ENCODE measurements around the gene ITPA. TPM values are rescaled to one million over a fixed set of nuclear protein-coding genes. Genes with fewer than 3 reads are reported as not detected.

Gene ITPA
- total and polyA plus RNA-seq, 2 experiments from 2014 or later: 57.5 to 81.7 TPM

GRCh38 chr20:3228750-3229032, 19.4 kb downstream of the ITPA start:
- Histone ChIP-seq H3K27ac (ENCODE audit: low read depth) (no peak overlapping the region), H3K4me1 (ENCODE audit: insufficient read depth) (no peaks in the 10 kb centered on the region; the same call in 1 of the 2 replicates), H3K4me2 (no peak overlapping the region), H3K36me3 (ENCODE audit: insufficient read depth) (no peaks in the 10 kb centered on the region), H3K27me3 (ENCODE audit: insufficient read depth) (no peaks in the 10 kb centered on the region), H3K79me2 (replicated peaks; ENCODE audit: insufficient read depth) (no peaks in the 10 kb centered on the region), H3K9me2 (ENCODE audit: insufficient read depth) (no peaks in the 10 kb centered on the region), H3F3A (replicated peaks; ENCODE audit: low read depth) (no peaks in the 10 kb centered on the region), H4K20me1 (replicated peaks; ENCODE audit: insufficient read depth) (no peaks in the 10 kb centered on the region), H3K4me3 (no peak overlapping the region), H2AFZ (no peak overlapping the region)
- peaks cover 18% of the 10 kb centered on the region; the same call in 2 of the 3 replicates for H3K36me3 Mint-ChIP-seq (ENCODE audit: low read depth)
- no peak for TF ChIP-seq CTCF (conservative IDR thresholded peaks at IDR 0.05; ENCODE audit: low read depth in 2 of 2)
- TF ChIP-seq CREB1 (CRISPR knock-in tag; IDR thresholded peaks at IDR 0.05; ENCODE audit: low read depth): no peak
- TF ChIP-seq REST (IDR thresholded peaks at IDR 0.05; ENCODE audit: unreplicated experiment): no peak
- no peak for TF ChIP-seq ETS1 (IDR thresholded peaks at IDR 0.05)
- TF ChIP-seq ZNF331 (CRISPR knock-in tag; IDR thresholded peaks at IDR 0.05; ENCODE audit: low read depth): no peak
- no peak for TF ChIP-seq EZH2phosphoT487 (IDR thresholded peaks at IDR 0.05; ENCODE audit: unreplicated experiment)
- H3K9me3 Mint-ChIP-seq: no peaks in the 10 kb centered on the region
- H3K4me1 Mint-ChIP-seq: no peaks in the 10 kb centered on the region
- peaks cover 5% of the 10 kb centered on the region for H3K27me3 Mint-ChIP-seq (ENCODE audit: insufficient read depth, low read depth, poor library complexity)
- no peak overlapping the region for H3K27ac Mint-ChIP-seq
- no peak for DNase-seq (ENCODE audit: low spot score)
- no peak for ATAC-seq
- no peak overlapping the region for H3K4me3 Mint-ChIP-seq

- no peaks in the 10 kb centered on the region for H3K9me2 ChIP-seq (ENCODE audit: insufficient read depth)
- H2AFZ ChIP-seq: no peak overlapping the region
- H3K27ac Mint-ChIP-seq: no peak overlapping the region
- H3K4me1 Mint-ChIP-seq: no peaks in the 10 kb centered on the region
- no peak overlapping the region for H3K27ac ChIP-seq (ENCODE audit: low read depth)
- no peak overlapping the region for H3K4me2 ChIP-seq
- no peak overlapping the region for H3K4me3 ChIP-seq
- no peaks in the 10 kb centered on the region for H3F3A ChIP-seq (replicated peaks; ENCODE audit: low read depth)
- H3K4me3 Mint-ChIP-seq: no peak overlapping the region
- peaks cover 18% of the 10 kb centered on the region; the same call in 2 of the 3 replicates for H3K36me3 Mint-ChIP-seq (ENCODE audit: low read depth)
- H3K27me3 Mint-ChIP-seq (ENCODE audit: insufficient read depth, low read depth, poor library complexity): peaks cover 3% of the 10 kb centered on the region
- H4K20me1 ChIP-seq (replicated peaks; ENCODE audit: insufficient read depth): no peaks in the 10 kb centered on the region
- no peaks in the 10 kb centered on the region for H3K9me3 Mint-ChIP-seq
- no peaks in the 10 kb centered on the region for H3K79me2 ChIP-seq (replicated peaks; ENCODE audit: insufficient read depth)
- H3K4me1 ChIP-seq (ENCODE audit: insufficient read depth): no peaks in the 10 kb centered on the region; the same call in 1 of the 2 replicates
- no peaks in the 10 kb centered on the region for H3K36me3 ChIP-seq (ENCODE audit: insufficient read depth)
- no peaks in the 10 kb centered on the region for H3K27me3 ChIP-seq (ENCODE audit: insufficient read depth)
- ATAC-seq: no peak
- no peak for DNase-seq (ENCODE audit: low spot score)
- no peak for TF ChIP-seq STAT1 (IDR thresholded peaks at IDR 0.05; ENCODE audit: unreplicated experiment)
- TF ChIP-seq NANOG (IDR thresholded peaks at IDR 0.05; ENCODE audit: borderline replicate concordance): no peak
- TF ChIP-seq ZNF462 (CRISPR knock-in tag; IDR thresholded peaks at IDR 0.05): no peak
Observed at GRCh38 chr20:3229158-3229557, 19.9 kb downstream of the ITPA start.

Measured in GM23338 (cell line).